ENCODE results near the gene MYCBPAP. TPM values are rescaled to one million over a fixed set of nuclear protein-coding genes. Genes with fewer than 3 reads are reported as not detected.

Gene MYCBPAP
- polyA plus RNA-seq, 2 of the 4 experiments (the other 2 are of a cell fraction) = 0.93 to 2.5 TPM

DNA sequence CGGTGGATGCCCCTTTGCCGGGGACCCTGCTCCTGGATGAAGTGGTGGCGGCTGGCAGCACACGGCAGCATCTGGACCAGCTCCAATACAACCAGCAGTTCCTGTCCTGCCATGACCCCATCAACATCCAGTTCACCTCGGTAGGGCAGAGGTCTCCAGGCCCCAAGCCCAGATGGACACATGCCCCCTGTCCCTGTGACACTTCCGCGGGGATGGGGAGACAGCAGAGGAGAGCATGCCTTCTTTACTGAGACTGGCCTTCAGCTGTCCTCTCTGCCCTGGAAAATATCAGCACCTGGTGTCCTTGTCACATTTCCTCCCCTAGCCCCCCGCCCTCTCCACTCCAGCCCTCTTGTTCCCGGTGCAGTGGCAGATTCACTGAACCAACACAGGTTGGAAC, 45.8 kb upstream of the MYCBPAP start:
- no peak for FAIRE-seq

DNA sequence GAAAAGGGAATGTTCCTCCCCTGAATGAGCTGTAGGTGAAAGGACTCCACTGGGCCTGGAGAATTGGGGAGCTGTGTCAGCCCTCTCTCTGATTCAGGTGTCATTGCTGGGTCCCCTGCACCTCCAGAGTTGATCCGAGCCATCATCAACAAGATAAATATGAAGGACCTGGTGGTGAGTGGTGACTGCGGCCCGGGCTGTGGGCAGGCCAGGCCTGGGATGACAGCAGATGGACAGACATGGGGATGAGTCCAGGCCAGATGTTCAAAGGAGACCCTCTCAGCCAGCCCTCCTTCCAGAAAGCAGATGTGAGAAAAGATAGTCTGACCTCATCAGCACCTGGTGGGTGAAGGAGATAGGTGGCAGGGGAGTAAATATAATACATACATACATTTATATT, 44.1 kb upstream of the MYCBPAP start:
- Histone ChIP-seq H3K27ac (no peak overlapping the region), H3K4me3 (no peak overlapping the region), H3K4me1 (peaks cover 19% of the 10 kb centered on the region), H3K4me2 (no peak overlapping the region), H3K9me3 (no peaks in the 10 kb centered on the region)
- ChIA-PET POLR2A (no interaction called here), CTCF (interaction anchor here (0.6 to 19.6 kb wide), 4 partner anchors 11 to 295 kb away, joined by 3 to 238 read pairs (median 8); partner anchors contain the start of genes LRRC59 and RSAD1)
- DNase-seq (ENCODE audit: low read depth in 1 of 2, low spot score in 1 of 2) = no peak
- no peak for ATAC-seq
- no peak for TF ChIP-seq JUN (IDR thresholded peaks at IDR 0.05)
- TF ChIP-seq, protein P1, sequence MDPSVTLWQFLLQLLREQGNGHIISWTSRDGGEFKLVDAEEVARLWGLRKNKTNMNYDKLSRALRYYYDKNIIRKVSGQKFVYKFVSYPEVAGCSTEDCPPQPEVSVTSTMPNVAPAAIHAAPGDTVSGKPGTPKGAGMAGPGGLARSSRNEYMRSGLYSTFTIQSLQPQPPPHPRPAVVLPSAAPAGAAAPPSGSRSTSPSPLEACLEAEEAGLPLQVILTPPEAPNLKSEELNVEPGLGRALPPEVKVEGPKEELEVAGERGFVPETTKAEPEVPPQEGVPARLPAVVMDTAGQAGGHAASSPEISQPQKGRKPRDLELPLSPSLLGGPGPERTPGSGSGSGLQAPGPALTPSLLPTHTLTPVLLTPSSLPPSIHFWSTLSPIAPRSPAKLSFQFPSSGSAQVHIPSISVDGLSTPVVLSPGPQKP (IDR thresholded peaks at IDR 0.05; ENCODE audit: low read depth, low read length) = no peak
- TF ChIP-seq ZC3H11A (IDR thresholded peaks at IDR 0.05) = no peak
- TF ChIP-seq EP300 (IDR thresholded peaks at IDR 0.05) = no peak
- no peak for TF ChIP-seq HOXB5 (CRISPR knock-in tag; IDR thresholded peaks at IDR 0.05)
- no peak for TF ChIP-seq CHD4 (IDR thresholded peaks at IDR 0.05; ENCODE audit: borderline replicate concordance)
- no peak for TF ChIP-seq EHF (CRISPR knock-in tag; IDR thresholded peaks at IDR 0.05)
- no peak for TF ChIP-seq ZFP36 (IDR thresholded peaks at IDR 0.05; ENCODE audit: borderline replicate concordance, partially characterized antibody)
- no peak for TF ChIP-seq ESRRA (IDR thresholded peaks at IDR 0.05; ENCODE audit: borderline replicate concordance, low read length)
- TF ChIP-seq ATOH8 (CRISPR knock-in tag; IDR thresholded peaks at IDR 0.05; ENCODE audit: low read depth) = no peak
- TF ChIP-seq CEBPB (IDR thresholded peaks at IDR 0.05) = no peak
- TF ChIP-seq KDM1A (IDR thresholded peaks at IDR 0.05; ENCODE audit: low read depth) = no peak
- no peak for TF ChIP-seq CHD2 (IDR thresholded peaks at IDR 0.05; ENCODE audit: low read length, partially characterized antibody)
- TF ChIP-seq RAD21 (conservative IDR thresholded peaks at IDR 0.05 in 1 of 2, IDR thresholded peaks at IDR 0.05 in 1 of 2) = no peak
- no peak for TF ChIP-seq TFCP2L1 (CRISPR knock-in tag; IDR thresholded peaks at IDR 0.05)
- FAIRE-seq = no peak
- WGBS (ENCODE audit: missing lambda C conversion rate) = 83% methylated on average over 3 of the region's 3 CpGs

More for the DNA sequence above, 45.8 kb upstream of the MYCBPAP start:
- Histone ChIP-seq H3K4me1 (peaks cover 23% of the 10 kb centered on the region), H3K9me3 (no peaks in the 10 kb centered on the region), H3K4me3 (no peak overlapping the region), H3K4me2 (no peak overlapping the region), H3K27ac (no peak overlapping the region)
- DNase-seq (ENCODE audit: low read depth in 1 of 2, low spot score in 1 of 2) (no peak), ATAC-seq (no peak)
- POLR2A ChIA-PET = no interaction called here
- WGBS (ENCODE audit: missing lambda C conversion rate) = 74% methylated on average over 6 of the region's 9 CpGs
- TF ChIP-seq POLR2A (IDR thresholded peaks at IDR 0.05; ENCODE audit: low read length) = no peak
- TF ChIP-seq RCOR1 (IDR thresholded peaks at IDR 0.05; ENCODE audit: low read depth, low read length) = no peak
- no peak for TF ChIP-seq CBX8 (IDR thresholded peaks at IDR 0.05)
- TF ChIP-seq RNF2 (IDR thresholded peaks at IDR 0.05; ENCODE audit: borderline replicate concordance, low read depth) = no peak
- TF ChIP-seq TFCP2L1 (CRISPR knock-in tag; IDR thresholded peaks at IDR 0.05) = no peak
- TF ChIP-seq JUNB (IDR thresholded peaks at IDR 0.05) = no peak
- TF ChIP-seq POLR2AphosphoS2 (conservative IDR thresholded peaks at IDR 0.05; ENCODE audit: low read length) = no peak
- TF ChIP-seq USF2 (IDR thresholded peaks at IDR 0.05) = no peak
- no peak for TF ChIP-seq NFE2L2 (conservative IDR thresholded peaks at IDR 0.05; ENCODE audit: low read length)
- TF ChIP-seq ZNF302 (CRISPR knock-in tag; IDR thresholded peaks at IDR 0.05) = no peak
- no peak for TF ChIP-seq MAFK (IDR thresholded peaks at IDR 0.05; ENCODE audit: partially characterized antibody)
- no peak for TF ChIP-seq ZFP36 (IDR thresholded peaks at IDR 0.05; ENCODE audit: borderline replicate concordance, partially characterized antibody)
- TF ChIP-seq BHLHE40 (IDR thresholded peaks at IDR 0.05; ENCODE audit: low read depth, low read length) = no peak
- no peak for TF ChIP-seq RFX5 (IDR thresholded peaks at IDR 0.05)
- TF ChIP-seq HEYL (CRISPR knock-in tag; IDR thresholded peaks at IDR 0.05) = no peak
- CTCF ChIA-PET = interaction anchor here (0.6 to 19.6 kb wide), 5 partner anchors 13 to 91 kb away, joined by 3 to 238 read pairs (median 3); partner anchors contain the start of gene RSAD1

All from A549 (cell line).